Measurements from ENCODE around the gene LPCAT1.
"Not testable (repeated sequence)": the region's sequence is repeated elsewhere in the genome, so short reads cannot be mapped to it uniquely, and the experiment has no call there.

The LPCAT1 gene

GRCh38 chr5:1463326-1464095 lies 60.2 kb downstream of the LPCAT1 start:
- DNase-seq, result peak; percentile 1

GRCh38 chr5:1462358-1462757 lies 61.4 kb downstream of the LPCAT1 start:
- DNase-seq, result no peak

GRCh38 chr5:1461396-1461795 lies 62.4 kb downstream of the LPCAT1 start:
- no peak for DNase-seq

GRCh38 chr5:1460054-1460682 lies 63.6 kb downstream of the LPCAT1 start:
- DNase-seq, result no peak

- not testable (repeated sequence) for DNase-seq
These were observed 64.3 kb downstream of the LPCAT1 start for GRCh38 chr5:1459435-1459834.

- not testable (repeated sequence) for DNase-seq
These were observed 67.5 kb downstream of the LPCAT1 start for GRCh38 chr5:1456110-1456881.

GRCh38 chr5:1453613-1454012 lies 70.1 kb downstream of the LPCAT1 start:
- DNase-seq, result no peak

GRCh38 chr5:1449081-1449630 lies 74.6 kb downstream of the LPCAT1 start:
- no peak for DNase-seq

- DNase-seq, result peak; percentile 37
These were observed 75.2 kb downstream of the LPCAT1 start for GRCh38 chr5:1448511-1449011.

GRCh38 chr5:1447671-1448361 lies 75.9 kb downstream of the LPCAT1 start:
- peak; percentile 60 for DNase-seq

- DNase-seq, result no peak
These were observed 77.0 kb downstream of the LPCAT1 start for GRCh38 chr5:1446602-1447343.

GRCh38 chr5:1445689-1446601 lies 77.8 kb downstream of the LPCAT1 start:
- no peak for DNase-seq

GRCh38 chr5:1445313-1445688 lies 78.5 kb downstream of the LPCAT1 start, which contains the start of gene SLC6A3:
Gene SLC6A3, minus strand, starts transcription at chr5:1445440. Its CDS starts 2,243 bp downstream, at chr5:1443197.
- peak; percentile 68 for DNase-seq

GRCh38 chr5:1444361-1445189 lies 79.2 kb downstream of the LPCAT1 start:
- no peak for DNase-seq

- no peak for DNase-seq
These were observed 79.8 kb downstream of the LPCAT1 start for GRCh38 chr5:1443991-1444360.

- DNase-seq, result no peak
These were observed 80.6 kb downstream of the LPCAT1 start for GRCh38 chr5:1443171-1443570.

GRCh38 chr5:1442222-1443145 lies 81.3 kb downstream of the LPCAT1 start:
- no peak for DNase-seq

- no peak for DNase-seq
These were observed 82.4 kb downstream of the LPCAT1 start for GRCh38 chr5:1441166-1441865.

Measured in activated gamma-delta T cell treated with Interleukin-2 at 50 U/mL for 16 hours (primary cell).